ENCODE measurements around the gene PPP3CA.

PPP3CA gene

GRCh38 chr4:101064541-101065180 is 282.7 kb downstream of the PPP3CA start:
- DNase-seq (ENCODE audit: low read depth) = no peak
- no peak for TF ChIP-seq CTCF (conservative IDR thresholded peaks at IDR 0.05; ENCODE audit: low read length)

GRCh38 chr4:101055392-101055791 is 291.9 kb downstream of the PPP3CA start:
- DNase-seq (ENCODE audit: low read depth) = no peak
- no peak overlapping the region for H3K4me3 ChIP-seq (ENCODE audit: low read length)
- no peak for TF ChIP-seq CTCF (conservative IDR thresholded peaks at IDR 0.05; ENCODE audit: low read length)

More at GRCh38 chr4:101064541-101065180, 282.7 kb downstream of the PPP3CA start:
- no peak overlapping the region for H3K4me3 ChIP-seq (ENCODE audit: low read length)

GRCh38 chr4:101050837-101051205 is 296.5 kb downstream of the PPP3CA start:
- DNase-seq (ENCODE audit: low read depth) = no peak
- H3K4me3 ChIP-seq (ENCODE audit: low read length) = no peak overlapping the region
- TF ChIP-seq CTCF (conservative IDR thresholded peaks at IDR 0.05; ENCODE audit: low read length) = no peak

- H3K4me3 ChIP-seq (ENCODE audit: low read length) = no peak overlapping the region
- no peak for TF ChIP-seq CTCF (conservative IDR thresholded peaks at IDR 0.05; ENCODE audit: low read length)
- no peak for DNase-seq (ENCODE audit: low read depth)
These were observed 297.1 kb downstream of the PPP3CA start for GRCh38 chr4:101050088-101050836.

- H3K4me3 ChIP-seq (ENCODE audit: low read length) = no peak overlapping the region
- DNase-seq (ENCODE audit: low read depth) = no peak
- no peak for TF ChIP-seq CTCF (conservative IDR thresholded peaks at IDR 0.05; ENCODE audit: low read length)
These were observed 297.8 kb downstream of the PPP3CA start for GRCh38 chr4:101049549-101050001.

- no peak for TF ChIP-seq CTCF (conservative IDR thresholded peaks at IDR 0.05; ENCODE audit: low read length)
- no peak for DNase-seq (ENCODE audit: low read depth)
- no peak overlapping the region for H3K4me3 ChIP-seq (ENCODE audit: low read length)
These were observed 302.6 kb downstream of the PPP3CA start for GRCh38 chr4:101044766-101045165.

- DNase-seq (ENCODE audit: low read depth) = no peak
- TF ChIP-seq CTCF (conservative IDR thresholded peaks at IDR 0.05; ENCODE audit: low read length) = no peak
- H3K4me3 ChIP-seq (ENCODE audit: low read length) = no peak overlapping the region
These were observed 304.5 kb downstream of the PPP3CA start for GRCh38 chr4:101042847-101043246.

All from AG10803 (cell line).